ENCODE results near the gene FUT8. TPM values are rescaled to one million over a fixed set of nuclear protein-coding genes. Genes with fewer than 3 reads are reported as not detected.

FUT8 gene
- total RNA-seq, 1 donor = 124 TPM

DNA sequence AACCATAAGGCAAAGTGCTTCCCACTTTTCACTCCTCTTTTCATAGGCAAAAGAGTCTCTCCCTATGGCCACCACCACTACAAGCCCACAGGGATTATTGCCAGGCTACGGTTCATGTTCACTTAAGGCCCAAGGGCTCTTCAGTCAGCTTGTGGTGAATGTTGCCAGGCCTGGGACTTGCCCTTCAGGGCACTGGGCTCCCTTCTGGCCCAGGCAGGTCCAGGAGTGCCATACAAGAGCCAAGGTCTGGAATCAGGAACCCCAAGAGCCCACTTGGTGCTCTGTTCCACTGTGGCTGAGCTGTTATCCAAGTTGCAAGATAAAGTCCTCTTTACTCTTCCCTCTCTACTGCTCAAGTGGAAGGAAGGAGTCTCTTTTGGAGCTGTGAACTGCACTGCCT, 307.6 kb downstream of the FUT8 start:
- H3K79me2 ChIP-seq (ENCODE audit: insufficient read depth, low read length) = no peaks in the 10 kb centered on the region
- H4K20me1 ChIP-seq (ENCODE audit: insufficient read depth, low read length) = no peaks in the 10 kb centered on the region
- no peak overlapping the region for H3K4me3 ChIP-seq (ENCODE audit: insufficient read depth, low read length)
- no peak for DNase-seq (ENCODE audit: insufficient read length, low spot score, missing footprints)
- H2AFZ ChIP-seq (ENCODE audit: low read length) = no peak overlapping the region
- no peaks in the 10 kb centered on the region for H3K27me3 ChIP-seq (ENCODE audit: insufficient read depth, low read length)
- TF ChIP-seq, protein P1, sequence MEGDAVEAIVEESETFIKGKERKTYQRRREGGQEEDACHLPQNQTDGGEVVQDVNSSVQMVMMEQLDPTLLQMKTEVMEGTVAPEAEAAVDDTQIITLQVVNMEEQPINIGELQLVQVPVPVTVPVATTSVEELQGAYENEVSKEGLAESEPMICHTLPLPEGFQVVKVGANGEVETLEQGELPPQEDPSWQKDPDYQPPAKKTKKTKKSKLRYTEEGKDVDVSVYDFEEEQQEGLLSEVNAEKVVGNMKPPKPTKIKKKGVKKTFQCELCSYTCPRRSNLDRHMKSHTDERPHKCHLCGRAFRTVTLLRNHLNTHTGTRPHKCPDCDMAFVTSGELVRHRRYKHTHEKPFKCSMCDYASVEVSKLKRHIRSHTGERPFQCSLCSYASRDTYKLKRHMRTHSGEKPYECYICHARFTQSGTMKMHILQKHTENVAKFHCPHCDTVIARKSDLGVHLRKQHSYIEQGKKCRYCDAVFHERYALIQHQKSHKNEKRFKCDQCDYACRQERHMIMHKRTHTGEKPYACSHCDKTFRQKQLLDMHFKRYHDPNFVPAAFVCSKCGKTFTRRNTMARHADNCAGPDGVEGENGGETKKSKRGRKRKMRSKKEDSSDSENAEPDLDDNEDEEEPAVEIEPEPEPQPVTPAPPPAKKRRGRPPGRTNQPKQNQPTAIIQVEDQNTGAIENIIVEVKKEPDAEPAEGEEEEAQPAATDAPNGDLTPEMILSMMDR (IDR thresholded peaks at IDR 0.05; ENCODE audit: extremely low read depth, low read depth, low read length) = no peak
- no peaks in the 10 kb centered on the region for H3K4me1 ChIP-seq (ENCODE audit: insufficient read depth, low read length)
- no peaks in the 10 kb centered on the region for H3K9me3 ChIP-seq (ENCODE audit: low read depth, low read length)
- no peak overlapping the region for H3K4me2 ChIP-seq (ENCODE audit: insufficient read depth, low read length)
- H3K27ac ChIP-seq (ENCODE audit: low read depth, low read length) = no peak overlapping the region
- H3K36me3 ChIP-seq (ENCODE audit: insufficient read depth, low read length) = peaks cover 7% of the 10 kb centered on the region

DNA sequence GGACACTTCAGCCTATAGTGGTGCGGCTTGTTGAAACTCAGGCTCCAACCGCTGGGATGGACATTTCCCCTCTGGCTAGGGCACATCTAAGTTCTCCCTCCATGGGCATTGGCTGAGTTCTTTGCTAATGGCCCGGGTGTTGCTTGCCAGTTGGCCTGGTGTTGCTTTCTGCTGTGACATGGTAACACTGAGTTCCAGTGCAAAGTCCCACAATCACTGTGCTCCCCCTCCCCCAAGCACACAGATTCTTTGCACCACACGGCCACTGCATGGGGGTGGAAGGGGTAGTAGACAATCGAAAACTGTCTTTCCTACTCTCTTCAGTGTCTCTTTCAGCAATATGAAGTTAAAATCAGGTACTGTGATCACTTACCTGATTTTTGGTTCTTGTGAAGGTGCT, 308.2 kb downstream of the FUT8 start:
- Histone ChIP-seq H2AFZ (ENCODE audit: low read length) (no peak overlapping the region), H4K20me1 (ENCODE audit: insufficient read depth, low read length) (no peaks in the 10 kb centered on the region), H3K27ac (ENCODE audit: low read depth, low read length) (no peak overlapping the region), H3K27me3 (ENCODE audit: insufficient read depth, low read length) (no peaks in the 10 kb centered on the region), H3K36me3 (ENCODE audit: insufficient read depth, low read length) (peaks cover 7% of the 10 kb centered on the region), H3K4me3 (ENCODE audit: insufficient read depth, low read length) (no peak overlapping the region), H3K79me2 (ENCODE audit: insufficient read depth, low read length) (no peaks in the 10 kb centered on the region), H3K4me2 (ENCODE audit: insufficient read depth, low read length) (no peak overlapping the region), H3K4me1 (ENCODE audit: insufficient read depth, low read length) (no peaks in the 10 kb centered on the region), H3K9me3 (ENCODE audit: low read depth, low read length) (no peaks in the 10 kb centered on the region)
- TF ChIP-seq, protein P1 (IDR thresholded peaks at IDR 0.05; ENCODE audit: extremely low read depth, low read depth, low read length) = no peak
- no peak for DNase-seq (ENCODE audit: insufficient read length, low spot score, missing footprints)

DNA sequence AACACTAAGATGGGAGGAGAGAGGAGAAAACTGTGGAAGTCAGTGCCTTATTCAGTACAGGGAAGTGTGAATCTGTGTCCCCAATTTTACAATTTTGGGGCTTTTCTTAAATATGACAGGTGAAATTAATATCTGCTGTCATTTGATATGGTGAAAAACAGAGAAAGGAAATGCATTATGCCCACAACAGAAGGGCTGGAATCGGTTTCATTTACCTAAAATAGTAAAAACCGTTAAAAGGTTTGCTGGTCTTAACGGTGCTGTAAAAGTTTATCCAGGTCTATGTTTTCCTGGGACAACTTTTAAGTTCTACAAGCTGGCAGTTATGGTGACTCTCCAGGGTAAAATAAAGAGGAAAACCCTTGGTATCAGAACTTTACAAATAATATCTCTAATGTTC, 310.8 kb downstream of the FUT8 start:
- Histone ChIP-seq H3K27me3 (ENCODE audit: insufficient read depth, low read length) (no peaks in the 10 kb centered on the region), H3K4me1 (ENCODE audit: insufficient read depth, low read length) (no peaks in the 10 kb centered on the region), H3K4me3 (ENCODE audit: insufficient read depth, low read length) (no peak overlapping the region), H4K20me1 (ENCODE audit: insufficient read depth, low read length) (no peaks in the 10 kb centered on the region), H3K36me3 (ENCODE audit: insufficient read depth, low read length) (peaks cover 7% of the 10 kb centered on the region), H3K79me2 (ENCODE audit: insufficient read depth, low read length) (no peaks in the 10 kb centered on the region), H2AFZ (ENCODE audit: low read length) (no peak overlapping the region), H3K9me3 (ENCODE audit: low read depth, low read length) (no peaks in the 10 kb centered on the region), H3K4me2 (ENCODE audit: insufficient read depth, low read length) (no peak overlapping the region), H3K27ac (ENCODE audit: low read depth, low read length) (no peak overlapping the region)
- TF ChIP-seq, protein P1 (IDR thresholded peaks at IDR 0.05; ENCODE audit: extremely low read depth, low read depth, low read length) = no peak
- DNase-seq (ENCODE audit: insufficient read length, low spot score, missing footprints) = no peak

DNA sequence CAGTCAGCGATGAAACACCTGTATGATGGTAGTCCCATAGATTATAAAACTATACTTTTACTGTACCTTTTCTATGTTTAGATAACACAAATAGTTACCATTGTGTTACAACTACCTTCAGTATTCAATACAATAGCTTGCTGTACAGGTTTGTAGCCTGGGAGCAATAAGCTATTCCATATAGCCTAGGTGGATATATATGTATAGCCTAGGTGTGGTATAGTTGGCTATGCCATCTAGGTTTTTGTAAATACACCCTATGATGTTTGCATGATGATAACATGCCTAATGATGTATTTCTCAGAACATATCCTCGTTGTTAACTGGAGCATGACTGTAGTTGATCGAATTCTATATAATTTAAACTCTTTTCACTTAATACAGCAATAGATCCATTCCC, 316.1 kb downstream of the FUT8 start:
- no peaks in the 10 kb centered on the region for H3K4me1 ChIP-seq (ENCODE audit: insufficient read depth, low read length)
- H3K4me3 ChIP-seq (ENCODE audit: insufficient read depth, low read length) = no peak overlapping the region
- H4K20me1 ChIP-seq (ENCODE audit: insufficient read depth, low read length) = no peaks in the 10 kb centered on the region
- no peak overlapping the region for H2AFZ ChIP-seq (ENCODE audit: low read length)
- TF ChIP-seq, protein P1 (IDR thresholded peaks at IDR 0.05; ENCODE audit: extremely low read depth, low read depth, low read length) = no peak
- H3K36me3 ChIP-seq (ENCODE audit: insufficient read depth, low read length) = no peaks in the 10 kb centered on the region
- H3K79me2 ChIP-seq (ENCODE audit: insufficient read depth, low read length) = no peaks in the 10 kb centered on the region
- no peak overlapping the region for H3K4me2 ChIP-seq (ENCODE audit: insufficient read depth, low read length)
- H3K9me3 ChIP-seq (ENCODE audit: low read depth, low read length) = no peaks in the 10 kb centered on the region
- no peak overlapping the region for H3K27ac ChIP-seq (ENCODE audit: low read depth, low read length)
- DNase-seq (ENCODE audit: insufficient read length, low spot score, missing footprints) = peak; percentile 11
- no peaks in the 10 kb centered on the region for H3K27me3 ChIP-seq (ENCODE audit: insufficient read depth, low read length)
